DMS153 treated with DMSO at 0.1 percent for 48 hours (cell line): ENCODE results near the gene TRIM29.

Experiments
- DNase-seq: peaks from one replicate; lab custom pipeline; 2025; ENCODE audit not compliant: unreplicated experiment; lab: John Stamatoyannopoulos, UW

Gene TRIM29

GRCh38 chr11:120102864-120103122 lies 35.1 kb downstream of the TRIM29 start:
- no peak for DNase-seq

- DNase-seq: no peak
These were observed 35.7 kb downstream of the TRIM29 start for GRCh38 chr11:120102050-120102863.

GRCh38 chr11:120098503-120099020 lies 39.4 kb downstream of the TRIM29 start:
- DNase-seq: no peak

- no peak for DNase-seq
These were observed 40.1 kb downstream of the TRIM29 start for GRCh38 chr11:120097721-120098385.

DNA sequence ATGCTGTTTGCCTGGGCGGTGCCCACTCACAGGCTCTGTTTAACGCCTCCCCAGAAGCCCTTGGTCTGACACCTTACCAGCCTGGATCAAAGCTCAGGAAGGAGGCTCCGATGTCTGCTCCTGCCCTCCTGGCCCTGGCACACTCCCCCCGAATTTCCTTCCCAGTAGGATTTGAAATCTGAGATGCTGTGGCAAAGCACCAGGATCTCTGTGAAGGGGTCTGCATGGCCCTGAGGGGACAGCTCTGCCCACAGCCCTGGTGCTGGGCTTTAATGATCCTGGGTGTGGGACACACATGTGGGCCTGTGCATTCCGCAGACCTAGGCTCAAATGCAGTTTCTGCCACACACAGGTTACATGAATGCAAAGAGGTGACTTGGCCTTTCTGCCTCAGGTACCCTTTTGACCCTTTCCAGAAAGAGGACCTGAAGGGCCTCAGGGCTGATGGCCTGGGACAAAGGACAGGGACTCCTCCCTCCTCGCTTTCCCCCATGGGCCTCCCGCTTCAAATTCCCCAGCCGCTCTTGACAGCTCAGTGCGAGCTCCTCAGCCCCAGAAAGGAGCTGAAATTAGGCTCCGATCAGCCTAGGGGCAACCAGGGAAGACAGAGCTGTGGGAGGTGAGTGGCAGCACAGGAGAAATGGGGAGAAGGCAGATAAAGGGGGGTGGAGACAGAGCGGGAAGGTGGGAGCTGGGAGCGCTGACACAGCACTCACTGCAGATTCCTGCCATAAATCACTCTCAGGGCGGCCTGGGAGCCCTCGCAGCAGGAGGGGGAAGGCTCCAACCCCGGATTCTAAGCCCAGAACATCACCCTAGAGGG lies 41.3 kb downstream of the TRIM29 start:
- DNase-seq: no peak

- DNase-seq: no peak
These were observed 42.4 kb downstream of the TRIM29 start for GRCh38 chr11:120095516-120095915.

DNA sequence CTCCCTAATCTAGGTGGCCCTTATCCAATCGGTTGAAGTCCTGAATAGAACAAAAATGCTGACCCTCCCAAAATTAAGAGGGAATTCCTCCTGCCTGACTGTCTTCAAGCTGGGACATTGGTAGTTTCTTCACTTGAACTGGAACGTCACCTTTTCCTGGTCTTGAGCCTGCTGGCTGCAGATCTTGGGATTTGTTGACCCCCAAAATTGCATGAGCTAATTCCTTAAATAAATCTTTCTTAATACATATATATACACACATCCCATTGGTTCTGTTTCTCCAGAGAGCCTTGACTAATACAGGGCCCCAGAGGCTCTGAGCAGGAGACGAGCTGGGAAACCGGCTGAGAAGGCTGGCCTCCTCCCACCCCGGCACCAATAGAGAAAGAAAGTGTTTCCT lies 46.2 kb downstream of the TRIM29 start:
- DNase-seq: no peak

DNA sequence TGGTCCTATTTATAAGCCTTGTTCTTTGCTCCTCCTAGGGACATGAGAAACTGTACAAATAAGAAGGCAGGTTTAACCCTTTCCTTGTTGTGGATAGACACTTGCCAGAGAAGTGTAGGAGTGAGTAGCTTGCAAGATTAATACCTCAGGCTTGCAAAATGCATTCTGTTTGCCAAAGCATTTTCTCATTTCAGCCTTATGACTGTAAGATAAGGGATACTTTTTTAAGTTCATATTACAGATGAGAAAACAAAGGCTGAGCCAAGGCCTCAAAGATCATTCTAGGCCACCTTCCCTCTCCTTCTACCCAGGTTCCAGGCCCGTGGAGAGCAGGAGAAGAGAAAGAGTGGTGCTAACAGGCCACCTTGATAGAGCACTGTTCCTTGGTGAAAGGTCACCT lies 46.8 kb downstream of the TRIM29 start:
- no peak for DNase-seq

DNA sequence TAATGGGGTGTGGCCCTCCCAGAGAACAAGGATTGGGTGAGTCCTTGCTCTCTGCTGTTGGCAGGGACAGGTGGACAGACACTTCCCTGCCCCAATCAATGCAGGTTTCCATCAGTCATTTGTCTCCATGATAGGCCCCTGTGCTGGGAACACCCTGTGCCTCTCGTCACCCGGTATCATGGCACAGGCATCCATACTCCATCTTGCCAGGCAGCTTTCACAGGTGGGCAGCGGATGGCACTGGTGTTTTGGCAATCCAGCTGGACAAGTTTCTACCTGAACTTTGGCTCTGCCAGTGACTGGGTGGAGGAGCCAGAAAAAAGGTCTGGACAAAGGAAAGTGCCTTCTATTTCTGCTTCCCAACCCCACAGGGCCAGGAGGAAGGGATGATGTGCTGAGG lies 47.5 kb downstream of the TRIM29 start:
- no peak for DNase-seq

GRCh38 chr11:120089036-120090001 lies 48.6 kb downstream of the TRIM29 start:
- no peak for DNase-seq

GRCh38 chr11:120088056-120088455 lies 49.9 kb downstream of the TRIM29 start:
- no peak for DNase-seq

DNA sequence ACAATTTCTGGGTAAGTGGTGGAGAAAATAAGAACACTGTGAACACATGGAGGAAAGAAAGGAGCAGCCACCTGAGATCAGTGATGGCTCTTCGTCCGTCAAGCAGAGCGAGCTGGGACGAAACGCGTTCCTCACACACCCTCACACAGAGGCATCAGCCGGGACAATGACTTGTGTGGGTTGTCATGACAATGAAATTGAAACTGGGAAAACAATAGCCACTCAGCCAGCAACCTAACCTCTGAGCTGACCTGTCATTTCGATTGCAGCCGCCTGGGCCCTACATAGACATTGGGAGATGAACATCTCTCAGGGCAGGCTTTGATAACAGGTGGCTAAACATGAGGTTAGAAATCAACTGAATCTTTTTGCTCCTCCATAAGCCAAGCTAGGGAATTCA lies 51.3 kb downstream of the TRIM29 start:
- no peak for DNase-seq

- no peak for DNase-seq
These were observed 57.9 kb downstream of the TRIM29 start for GRCh38 chr11:120079750-120080610.

- DNase-seq: no peak
These were observed 59.5 kb downstream of the TRIM29 start for GRCh38 chr11:120078397-120078796.

DNA sequence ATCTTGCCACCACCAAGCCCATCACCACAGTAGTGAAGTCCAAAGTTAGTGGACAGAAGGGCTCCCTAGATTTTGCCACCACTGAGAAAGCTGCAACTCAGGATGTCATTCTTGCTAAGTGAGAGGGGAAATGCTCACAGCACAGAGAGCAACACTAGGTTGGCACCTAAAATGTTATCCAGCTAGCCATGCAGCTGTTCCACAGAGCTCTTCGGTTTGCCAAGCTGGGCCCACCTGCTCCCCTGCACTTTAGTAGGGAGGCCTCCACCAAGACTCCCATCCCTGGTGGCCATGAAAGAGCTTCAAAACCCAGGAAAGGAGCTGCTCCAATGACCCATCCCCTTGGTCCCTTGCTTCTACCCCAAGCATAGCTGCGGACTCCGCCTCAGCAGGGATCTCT lies 63.8 kb downstream of the TRIM29 start:
- DNase-seq: no peak

DNA sequence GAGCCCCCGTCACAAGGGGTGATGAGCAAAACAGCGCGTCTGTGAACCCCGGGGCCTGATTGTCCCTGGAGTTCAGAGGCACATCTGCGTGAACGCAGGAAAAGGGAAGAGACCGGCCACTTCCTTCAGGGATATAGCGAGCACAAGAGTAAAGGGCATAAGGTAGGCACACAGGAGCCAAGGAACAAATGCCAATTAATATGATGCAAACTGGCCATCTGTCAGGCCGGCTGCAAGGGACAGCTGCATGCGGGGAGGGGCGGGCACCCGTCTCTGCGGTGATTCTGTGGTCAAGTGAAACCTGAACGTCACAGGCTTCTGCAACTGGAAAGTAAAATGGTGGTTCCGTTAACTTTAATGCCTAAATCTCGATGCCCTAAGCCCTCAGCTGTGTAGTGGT lies 64.7 kb downstream of the TRIM29 start:
- DNase-seq: no peak

- DNase-seq: peak; percentile 30
These were observed 69.8 kb downstream of the TRIM29 start for GRCh38 chr11:120068114-120068573.

GRCh38 chr11:120067438-120068113 lies 70.3 kb downstream of the TRIM29 start:
- DNase-seq: no peak
